HG03045 (cell line): ENCODE data around the gene CDC20.
A peak's percentile ranks its signal among the peaks of the same experiment; 100 is the strongest.
"Not testable (repeated sequence)": the region's sequence is repeated elsewhere in the genome, so short reads cannot be mapped to it uniquely, and the experiment has no call there.

Experiments used
- ATAC-seq: cut with Tn5 transposase; IDR thresholded peaks from one replicate; pipeline ENCODE4 v1.9.1; 2021; ENCODE audit warnings: mild to moderate bottlenecking, moderate library complexity; ENCODE audit not compliant: unreplicated experiment

The CDC20 gene

DNA sequence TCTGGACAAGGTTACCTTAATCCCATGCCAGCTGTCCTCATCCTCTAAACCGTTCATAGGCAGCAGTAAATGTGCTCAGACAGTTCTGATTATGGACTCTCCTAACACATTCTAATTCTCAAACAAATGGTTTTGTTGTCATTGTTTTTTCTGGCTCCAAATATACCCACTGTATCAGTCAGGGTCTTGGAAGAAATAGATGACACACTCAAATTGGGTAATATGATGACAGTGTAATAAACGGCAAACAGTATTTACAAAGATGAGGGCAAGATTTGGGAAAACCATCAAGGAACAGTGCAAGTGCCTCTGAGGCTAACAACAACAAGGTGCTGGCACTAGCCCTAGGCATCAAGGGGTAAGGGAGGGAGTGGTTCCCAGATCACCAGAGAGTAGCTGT lies 4.3 kb upstream of the CDC20 start:
- no peak for ATAC-seq

DNA sequence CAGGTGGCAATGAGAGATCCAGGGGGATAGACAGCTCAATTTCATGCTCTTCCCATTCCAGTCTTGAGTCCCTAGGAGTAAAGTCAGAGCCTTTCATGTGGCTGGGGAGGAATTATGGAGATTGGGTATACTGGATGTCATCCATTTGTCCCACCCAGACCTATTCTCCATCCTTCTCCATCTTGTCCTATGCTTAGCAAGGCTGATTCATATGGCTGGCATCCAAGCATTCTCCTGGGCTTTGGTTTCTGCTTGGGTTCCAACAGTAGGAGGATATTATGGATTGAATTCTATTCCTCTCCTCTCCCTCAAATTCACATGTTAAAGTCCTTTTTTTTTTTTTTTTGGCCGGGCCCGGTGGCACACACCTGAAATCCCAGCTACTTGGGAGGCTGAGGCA lies 3.8 kb upstream of the CDC20 start:
- no peak for ATAC-seq

DNA sequence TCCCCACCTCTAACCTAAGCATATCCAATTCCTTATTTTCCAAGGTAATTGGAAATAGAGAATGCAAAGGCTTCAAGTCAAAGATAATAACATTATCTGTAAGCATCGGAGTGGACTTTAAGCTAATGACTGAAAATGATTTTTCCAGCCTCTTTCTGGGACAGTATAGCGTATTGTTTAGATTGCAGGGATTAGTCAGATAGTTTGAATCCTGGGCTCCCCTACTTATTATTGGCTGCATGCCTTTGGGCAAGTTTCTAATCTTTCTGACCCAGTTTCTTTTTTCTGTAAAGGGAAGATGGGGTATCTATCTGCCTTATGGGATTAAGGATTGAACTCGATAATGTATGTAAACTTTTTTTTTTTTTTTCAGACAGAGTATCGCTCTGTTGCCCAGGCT lies 1.5 kb upstream of the CDC20 start:
- ATAC-seq = no peak

DNA sequence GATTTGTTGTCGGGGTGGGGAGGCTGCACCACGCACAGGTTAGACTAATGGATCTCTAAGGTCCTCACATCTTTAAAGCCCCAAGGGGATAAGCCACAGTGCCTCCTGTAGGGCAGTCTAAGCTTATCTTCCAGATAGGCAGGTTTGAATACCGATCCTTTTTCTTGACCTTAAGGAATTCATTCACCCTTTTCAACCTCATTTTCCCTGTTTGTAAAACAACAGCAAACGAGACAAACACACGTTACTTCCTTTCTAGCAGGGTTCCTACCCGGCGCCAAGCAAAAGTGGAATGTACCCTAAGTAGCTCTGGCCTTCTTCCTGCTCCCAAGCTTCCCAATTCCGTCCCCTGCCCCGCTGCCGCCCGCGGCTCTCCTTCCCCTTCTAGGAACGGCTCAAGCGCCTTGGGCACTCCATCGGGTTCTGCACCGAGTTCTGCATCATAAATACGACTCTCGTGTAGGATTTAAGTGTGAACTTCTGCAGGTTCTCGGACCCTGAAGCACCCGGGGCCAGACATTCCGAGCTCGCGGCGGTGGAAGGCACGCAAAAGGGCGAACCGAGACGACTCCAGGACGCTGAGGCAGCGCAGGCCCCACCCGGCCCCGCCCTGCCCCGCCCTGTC lies 548 bp upstream of the CDC20 start:
- peak; percentile 4 for ATAC-seq

DNA sequence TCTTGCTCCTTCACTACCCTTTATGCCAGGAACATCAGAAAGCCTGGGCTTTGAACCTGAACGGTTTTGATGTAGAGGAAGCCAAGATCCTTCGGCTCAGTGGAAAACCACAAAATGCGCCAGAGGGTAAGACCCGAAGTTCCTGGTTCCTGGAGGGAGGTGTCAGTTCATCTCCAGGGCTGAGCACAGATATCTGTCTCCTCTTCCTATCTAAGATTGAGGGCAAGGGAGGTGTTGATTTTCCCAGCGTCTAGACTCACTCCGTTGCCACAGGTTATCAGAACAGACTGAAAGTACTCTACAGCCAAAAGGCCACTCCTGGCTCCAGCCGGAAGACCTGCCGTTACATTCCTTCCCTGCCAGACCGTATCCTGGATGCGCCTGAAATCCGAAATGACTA lies 915 bp downstream of the CDC20 start:
- ATAC-seq = no peak

DNA sequence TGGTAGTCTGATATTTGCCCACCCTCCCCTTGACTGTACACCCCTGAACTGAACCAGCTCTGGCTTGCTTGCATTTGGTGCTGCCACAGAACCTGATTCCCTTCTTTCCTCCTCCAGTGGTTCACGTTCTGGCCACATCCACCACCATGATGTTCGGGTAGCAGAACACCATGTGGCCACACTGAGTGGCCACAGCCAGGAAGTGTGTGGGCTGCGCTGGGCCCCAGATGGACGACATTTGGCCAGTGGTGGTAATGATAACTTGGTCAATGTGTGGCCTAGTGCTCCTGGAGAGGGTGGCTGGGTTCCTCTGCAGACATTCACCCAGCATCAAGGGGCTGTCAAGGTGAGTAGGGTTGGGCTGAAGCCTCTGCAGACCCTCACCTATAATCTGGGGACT lies 1.8 kb downstream of the CDC20 start:
- ATAC-seq = no peak

DNA sequence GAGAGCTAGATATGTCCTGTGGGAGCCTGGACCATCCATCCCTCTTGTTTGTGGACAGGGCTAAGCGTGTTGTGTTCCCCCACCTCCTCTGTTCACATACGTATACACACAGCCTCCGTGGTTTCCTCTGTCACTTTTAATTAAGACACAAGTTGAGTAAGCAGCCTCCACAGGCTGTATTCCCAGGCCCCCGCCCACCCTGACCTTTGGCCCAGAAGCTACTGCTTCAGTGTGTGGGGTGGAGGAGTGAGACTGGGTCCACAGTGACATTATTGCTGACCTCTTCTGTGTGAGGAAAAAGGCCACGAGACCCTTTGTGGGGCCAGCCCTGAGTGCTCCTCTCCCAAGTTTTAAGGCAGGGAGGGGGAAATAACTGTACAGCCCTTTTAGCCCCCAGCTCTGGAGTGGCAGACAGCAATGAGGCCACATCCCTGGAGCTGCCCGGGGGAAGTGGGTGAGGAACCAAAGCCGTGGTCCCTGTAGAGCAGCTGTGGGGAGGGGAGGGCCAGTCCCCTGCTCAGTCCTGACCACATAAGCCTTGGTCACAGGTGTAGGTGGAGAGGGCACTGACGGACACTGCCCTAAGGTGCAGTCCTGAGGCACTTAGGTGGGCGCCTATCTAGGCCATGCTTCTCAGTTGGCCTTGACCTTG lies 4.6 kb downstream of the CDC20 start:
- no peak for ATAC-seq

DNA sequence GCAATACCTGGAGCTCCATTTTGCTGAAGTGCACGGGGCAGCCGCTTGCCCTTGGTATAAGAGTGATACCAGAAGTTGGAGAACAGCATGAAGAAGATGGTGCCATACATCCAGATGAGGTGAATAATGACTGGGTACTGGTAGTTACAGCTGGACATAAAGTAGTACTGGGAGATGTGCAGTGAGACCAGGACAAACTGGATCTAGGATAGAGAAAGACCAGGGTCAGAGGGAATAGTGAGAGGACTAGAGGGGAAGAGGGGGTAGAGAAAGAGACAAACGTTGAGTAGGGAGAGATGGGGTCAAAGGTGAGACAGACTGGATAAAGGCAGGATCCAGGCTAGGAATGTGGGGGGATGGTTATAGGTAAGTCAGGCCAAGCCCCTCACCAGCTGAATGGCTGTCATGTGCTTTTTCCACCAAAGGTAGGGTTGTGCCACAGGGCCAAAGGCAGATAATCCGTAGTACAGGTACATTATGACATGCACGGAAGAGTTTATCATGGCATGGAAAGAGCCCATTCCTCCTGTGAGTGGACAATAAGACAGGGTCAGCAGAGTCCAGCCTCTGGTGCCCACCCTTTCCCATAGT lies 5.2 kb downstream of the CDC20 start:
- no peak for ATAC-seq

DNA sequence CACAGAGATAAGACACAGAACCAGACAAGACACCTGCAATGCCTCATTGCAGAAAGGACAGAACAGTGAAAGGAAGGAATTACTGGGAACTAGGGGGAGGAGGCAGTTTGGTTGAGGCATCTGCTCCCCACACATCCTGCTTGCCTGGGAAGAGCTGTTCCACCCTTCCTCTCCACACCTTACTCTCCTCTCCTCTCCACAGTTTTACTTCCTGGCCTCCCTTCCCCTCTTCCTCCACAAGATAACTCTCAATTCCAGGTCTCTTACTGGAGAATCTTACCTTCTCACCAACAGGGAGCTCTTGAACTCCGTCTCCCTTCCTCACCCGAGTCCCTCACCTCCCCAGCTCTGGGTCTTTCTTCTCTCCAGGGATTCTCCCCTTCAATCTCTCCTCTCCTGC lies 6.9 kb downstream of the CDC20 start:
- ATAC-seq = no peak

DNA sequence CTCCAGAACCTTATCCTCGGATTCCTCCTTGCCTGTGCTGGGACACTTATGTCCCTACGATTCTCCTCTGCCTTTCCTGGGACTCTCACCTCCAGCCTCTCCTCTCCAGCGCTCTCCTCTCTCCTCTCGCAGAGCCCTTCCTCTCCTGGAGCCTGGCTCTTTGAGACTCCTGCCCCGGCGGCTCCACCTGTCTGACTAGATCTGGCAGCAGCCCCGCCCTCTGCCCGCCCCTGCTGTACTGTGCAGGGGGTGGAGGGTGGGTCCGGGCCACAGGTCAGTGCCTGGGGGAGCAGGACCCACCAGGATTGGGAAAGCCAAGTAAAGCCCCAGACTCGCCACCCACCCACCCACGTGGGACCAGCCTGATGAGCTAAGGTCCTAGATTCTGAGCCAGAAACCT lies 7.4 kb downstream of the CDC20 start:
- ATAC-seq = no peak

DNA sequence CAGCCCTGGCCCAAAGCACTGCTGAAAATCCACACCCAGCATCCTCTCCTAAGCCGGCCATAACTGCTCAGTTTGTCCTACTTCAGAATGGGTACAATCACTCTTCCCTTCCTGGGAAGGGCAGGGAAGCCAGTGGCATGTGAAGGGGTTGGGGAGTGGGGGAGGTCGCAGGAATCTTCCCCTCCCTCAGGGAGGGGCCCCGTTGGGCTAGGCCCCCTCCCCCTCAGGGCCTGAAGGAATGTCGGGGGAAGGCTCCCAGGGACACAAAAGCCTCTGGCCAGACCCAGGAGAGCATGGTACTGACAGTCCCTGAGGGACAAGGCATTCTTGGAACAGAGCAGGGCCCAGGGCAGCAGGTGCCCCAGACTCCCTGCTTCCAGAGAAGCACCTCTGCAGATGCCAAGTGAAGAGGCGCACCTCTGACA lies 7.8 kb downstream of the CDC20 start:
- no peak for ATAC-seq

DNA sequence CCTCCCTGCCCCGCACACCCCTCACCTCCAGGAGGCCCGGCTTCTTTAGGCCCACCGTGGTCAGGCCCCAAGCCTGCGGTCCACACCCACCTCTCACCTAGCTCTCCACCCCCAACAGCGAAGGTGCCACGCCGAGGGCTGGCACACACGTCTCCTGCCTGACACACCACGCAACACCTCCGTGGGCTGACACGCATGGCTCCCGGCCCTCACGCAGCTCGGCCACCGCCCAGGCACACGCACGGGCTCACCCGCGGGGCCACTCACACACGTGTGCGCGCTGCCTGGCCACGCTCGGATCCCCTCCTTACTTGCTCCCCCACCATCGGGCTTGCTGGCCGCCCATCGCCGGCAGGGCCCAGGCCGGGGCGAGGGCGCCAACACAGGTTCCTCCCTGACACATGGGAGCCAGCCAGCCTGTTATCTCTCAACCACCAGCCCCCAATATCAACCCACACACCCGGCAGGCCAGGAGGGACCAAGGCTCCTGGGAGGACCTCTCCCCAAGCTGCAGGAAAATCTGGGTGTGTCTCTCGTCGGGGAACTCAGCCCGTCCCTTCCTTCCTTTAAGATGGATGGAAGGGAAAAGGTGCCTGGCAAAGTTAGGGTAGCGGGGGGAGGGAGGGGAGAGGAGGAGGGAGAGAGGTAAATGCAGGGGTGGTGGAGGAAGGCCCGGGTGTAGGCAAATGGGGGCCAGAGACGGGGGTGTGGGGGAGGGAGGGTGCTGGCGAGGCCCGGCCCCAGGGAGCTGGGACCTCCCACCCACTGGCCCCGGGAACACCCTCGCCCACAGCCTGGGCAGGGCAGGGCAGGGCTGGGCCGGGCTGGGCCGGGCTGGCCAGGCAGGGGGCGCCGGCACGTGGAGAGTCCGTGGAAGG lies 8.5 kb downstream of the CDC20 start:
- ATAC-seq = peak; percentile 53

DNA sequence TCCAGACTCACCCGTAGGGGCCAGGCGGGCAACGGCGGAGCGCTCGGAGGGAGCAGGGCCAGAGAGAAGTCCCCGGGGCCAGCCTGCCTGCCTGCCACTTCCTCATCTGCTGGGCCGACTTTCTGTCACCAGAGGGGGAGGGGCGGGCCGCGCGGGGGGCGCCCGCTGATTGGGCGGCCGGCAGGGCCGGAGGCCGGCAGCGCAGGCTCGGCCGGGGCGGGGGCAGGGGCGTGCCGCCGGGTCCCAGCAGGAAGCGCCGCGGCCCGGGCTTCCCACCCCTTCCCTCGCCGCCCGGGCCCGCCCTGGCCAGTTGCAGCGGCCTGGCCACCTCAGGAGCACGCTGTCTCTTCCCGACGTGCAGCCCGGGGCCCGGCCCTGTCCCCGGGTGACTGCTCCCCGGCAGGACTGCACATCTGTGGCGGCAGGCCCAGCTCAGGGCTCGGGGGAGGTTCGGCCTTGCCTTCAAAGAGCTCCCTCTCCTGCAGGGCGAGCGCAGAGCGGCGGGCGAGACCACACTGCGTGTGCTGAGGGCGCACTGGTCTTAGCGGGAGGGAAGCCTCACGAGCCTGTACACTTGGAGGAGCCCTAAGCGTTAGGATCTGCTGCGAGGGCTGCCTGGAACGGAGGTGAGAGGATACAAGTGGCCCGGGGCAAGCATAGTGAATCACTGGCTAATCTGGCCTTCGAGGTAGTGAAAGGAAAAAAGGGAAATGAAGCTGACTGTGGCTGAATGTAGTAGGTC lies 9.3 kb downstream of the CDC20 start, which contains the start of gene ELOVL1:
Gene ELOVL1, minus strand, starts transcription at position 108 of the 742 bp plus-strand sequence. CDS start 2,402 bp downstream, outside the sequence.
- ATAC-seq = peak; percentile 73

DNA sequence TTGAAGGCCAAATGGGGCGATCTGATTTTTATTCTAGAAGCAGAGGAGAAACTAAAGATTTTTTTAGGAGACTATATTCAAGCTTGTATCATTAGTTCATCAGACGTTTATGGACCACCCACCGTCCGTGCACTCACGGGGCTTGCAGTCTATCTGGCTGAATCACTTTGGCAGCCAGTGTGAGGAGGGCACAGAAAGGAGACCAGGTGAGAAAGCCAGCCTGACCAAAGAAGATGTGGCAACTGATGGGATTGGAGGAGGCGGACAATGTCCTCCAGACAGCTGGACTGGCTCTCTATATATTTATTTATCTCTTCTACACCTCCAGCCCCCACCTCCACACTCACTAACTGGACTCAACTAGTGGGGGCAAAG lies 9.9 kb downstream of the CDC20 start:
- no peak for ATAC-seq

DNA sequence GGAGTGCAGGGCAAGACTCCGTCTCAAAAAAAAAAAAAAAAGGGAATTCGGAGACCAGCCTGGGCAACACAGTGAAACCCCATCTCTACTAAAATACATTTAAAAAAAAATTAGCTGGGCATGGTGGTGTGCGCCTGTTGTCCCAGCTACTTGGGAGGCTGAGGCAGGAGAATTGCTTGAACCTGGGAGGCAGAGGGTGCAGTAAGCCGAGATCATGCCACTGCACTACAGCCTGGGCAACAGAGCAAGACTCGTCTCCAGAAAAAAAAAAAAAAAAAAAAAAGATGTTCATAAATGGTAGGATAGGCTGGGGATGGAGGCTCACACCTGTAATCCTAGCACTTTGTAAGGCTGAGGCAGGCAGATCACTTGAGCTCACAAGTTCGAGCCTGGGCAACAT lies 11.0 kb downstream of the CDC20 start:
- not testable (repeated sequence) for ATAC-seq

DNA sequence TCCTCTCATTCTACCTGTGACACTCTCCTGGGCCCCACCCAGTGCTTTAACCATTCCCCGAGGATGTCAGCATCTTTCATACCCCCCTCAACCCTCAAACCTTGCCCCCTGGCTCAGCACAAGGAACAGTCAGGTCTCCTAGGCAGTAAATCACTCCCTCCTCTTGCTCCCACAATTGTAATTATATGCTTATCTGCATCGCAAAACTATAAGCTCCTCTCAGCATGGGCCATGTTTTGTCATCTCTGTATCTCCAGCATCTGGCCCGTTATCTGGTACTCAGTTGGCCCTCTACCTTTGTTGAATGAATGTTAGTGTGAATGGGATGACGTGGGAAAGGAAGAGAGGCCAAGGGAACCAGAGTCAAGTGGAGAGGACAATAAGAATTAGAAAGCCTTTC lies 11.8 kb downstream of the CDC20 start:
- no peak for ATAC-seq

DNA sequence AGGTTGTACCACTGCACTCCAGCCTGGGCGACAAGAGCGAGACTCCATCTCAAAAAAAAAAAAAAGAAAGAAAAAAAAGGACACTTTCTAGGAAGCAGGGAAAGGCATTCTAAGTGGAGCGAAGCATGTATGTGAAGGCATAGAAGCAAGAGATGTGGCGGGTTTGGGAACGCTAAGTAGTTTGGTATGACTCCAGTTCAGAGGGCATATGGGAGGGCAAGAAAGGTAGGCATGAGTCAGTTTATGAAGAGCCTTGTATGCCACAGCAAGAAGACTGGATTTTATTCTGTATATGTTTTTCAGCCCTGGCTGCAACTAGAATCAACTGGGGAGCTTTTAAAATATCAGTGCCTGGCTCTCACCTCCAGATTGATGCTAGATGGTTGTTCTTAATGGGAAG lies 13.4 kb downstream of the CDC20 start:
- ATAC-seq = no peak

DNA sequence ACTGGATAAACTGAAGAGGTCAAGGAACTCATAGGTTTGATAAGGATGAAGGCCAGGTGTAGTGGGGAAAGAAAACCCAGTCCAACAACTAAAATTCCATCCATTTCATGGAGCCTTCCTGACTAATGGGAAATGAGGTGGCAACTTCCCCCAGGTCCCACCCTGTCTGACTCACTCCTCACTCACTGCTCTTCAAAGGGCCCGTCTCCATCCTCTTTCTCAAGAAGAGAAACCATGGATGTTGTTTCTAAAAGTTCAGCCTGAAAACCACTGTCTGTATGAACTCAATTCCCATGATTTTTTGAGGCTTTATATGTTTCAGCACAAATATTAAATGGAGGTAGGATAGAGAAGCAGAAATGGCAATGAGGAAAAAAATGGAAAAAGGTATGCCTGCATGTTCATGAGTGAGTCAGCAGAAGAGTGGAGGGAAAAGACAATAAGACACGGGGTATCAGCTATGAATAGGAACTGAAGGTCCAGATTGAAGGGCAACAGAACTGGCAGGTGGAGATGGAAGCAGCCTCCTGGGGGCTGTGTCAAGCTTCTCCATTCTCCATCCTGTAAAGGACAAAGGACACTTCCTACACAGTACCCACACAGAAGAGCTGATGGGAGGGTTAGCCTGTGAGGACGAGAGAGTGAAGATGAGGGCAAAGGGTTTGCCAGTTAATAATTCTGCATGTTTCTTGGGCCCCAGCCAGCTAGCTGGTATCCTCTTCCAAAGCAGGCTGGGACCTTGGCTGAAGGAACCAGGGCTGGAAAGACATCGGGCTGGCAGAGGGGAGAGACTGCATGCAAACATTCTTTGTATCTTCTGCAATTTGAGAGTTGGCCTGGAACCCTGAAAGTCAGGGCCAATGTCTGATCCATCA lies 14.5 kb downstream of the CDC20 start:
- no peak for ATAC-seq

DNA sequence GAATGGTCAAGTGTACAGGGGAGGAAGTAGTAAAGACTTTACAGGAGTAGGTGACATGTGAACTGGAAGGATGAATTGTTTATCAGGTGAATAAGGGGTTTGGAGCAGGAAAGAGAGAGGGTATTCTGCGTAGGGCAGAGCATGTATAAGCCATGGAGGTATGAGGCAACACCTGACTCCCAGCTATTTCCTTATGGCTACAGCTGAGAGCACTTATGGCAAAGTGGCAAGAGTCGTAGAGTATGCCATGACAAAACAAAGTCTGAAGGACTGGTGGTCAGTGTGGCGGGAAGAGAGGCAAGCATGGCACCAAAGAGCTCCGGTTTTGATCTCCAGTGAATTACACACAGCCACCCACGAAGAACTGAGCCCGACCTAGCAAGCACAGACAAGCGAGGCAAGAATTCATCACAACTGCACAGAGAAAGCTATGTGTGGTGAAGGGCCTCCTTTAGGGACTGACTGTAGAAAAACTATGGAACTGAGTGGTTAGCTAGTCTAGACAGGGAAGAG lies 18.0 kb downstream of the CDC20 start:
- no peak for ATAC-seq

DNA sequence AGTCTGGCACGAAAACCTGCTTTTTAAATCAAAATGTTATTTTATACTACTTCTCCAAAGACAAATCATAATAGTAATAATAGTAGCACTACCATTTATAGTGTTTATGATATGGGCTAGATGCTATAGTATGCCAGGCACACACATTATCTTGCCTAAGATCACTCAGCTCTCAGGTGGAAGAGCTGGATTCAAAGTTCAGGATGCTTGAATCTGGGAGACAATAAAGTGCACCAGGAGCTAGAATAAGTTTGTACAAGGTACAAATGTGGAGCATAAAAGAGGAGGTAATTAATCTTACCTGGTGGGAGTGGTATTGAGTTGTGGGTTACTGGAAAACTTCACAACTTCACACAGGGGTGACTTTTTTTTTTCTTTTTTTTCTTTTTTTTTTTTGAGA lies 19.1 kb downstream of the CDC20 start:
- ATAC-seq = no peak
